ENCODE results near the gene FZR1.
"Not testable (repeated sequence)": the region's sequence is repeated elsewhere in the genome, so short reads cannot be mapped to it uniquely, and the experiment has no call there.

FZR1 gene

DNA sequence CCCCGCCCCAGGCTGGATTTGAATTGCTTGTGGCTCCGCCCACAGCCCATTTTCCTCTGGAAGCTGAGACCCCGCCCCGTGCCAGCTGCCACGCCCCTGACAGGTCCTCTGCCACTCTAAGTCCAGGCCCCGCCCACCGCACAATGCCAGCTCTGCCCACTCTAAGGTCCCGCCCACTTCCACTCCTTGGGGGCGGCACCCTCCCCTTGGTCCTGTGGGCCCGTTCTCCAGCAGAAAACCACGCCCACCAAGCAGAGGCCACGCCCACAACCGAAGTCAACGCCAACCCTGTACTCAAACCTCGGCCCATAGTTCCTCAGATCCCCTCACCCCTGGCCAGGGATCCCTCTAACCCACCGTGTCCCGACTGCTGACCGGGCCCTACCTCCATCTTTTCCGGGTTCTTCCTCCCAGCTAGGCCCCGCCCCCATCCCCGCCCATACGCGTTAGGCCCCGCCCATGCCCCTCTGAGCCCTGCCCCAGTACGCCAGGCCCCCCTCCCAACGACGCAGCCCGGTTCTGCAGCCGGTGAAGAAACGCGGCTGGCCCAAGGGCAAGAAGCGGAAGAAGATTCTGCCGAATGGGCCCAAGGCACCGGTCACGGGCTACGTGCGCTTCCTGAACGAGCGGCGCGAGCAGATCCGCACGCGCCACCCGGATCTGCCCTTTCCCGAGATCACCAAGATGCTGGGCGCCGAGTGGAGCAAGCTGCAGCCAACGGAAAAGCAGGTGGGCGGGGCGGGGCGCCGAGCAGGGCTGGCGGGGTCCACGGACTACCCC is 67.9 kb downstream of the FZR1 start:
- DNase-seq (ENCODE audit: low spot score), result peak; percentile 88

DNA sequence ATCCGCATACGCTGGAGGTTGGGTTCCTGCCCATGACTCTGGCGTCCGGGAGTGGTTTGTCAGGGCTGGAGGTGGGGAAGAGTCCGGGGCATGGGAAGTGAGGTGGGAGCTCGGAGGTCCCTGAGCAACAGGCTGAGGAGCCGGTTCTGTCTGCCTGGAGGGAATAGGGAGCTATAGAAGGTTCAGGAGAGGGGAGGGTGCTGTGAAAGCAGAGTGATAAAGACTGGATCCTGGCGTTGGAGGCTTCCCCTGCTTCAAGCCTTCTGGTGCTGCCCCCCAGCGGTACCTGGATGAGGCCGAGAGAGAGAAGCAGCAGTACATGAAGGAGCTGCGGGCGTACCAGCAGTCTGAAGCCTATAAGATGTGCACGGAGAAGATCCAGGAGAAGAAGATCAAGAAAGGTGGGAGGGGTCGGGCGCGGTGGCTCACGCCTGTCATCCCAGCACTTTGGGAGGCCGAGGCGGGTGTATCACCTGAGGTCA is 69.2 kb downstream of the FZR1 start:
- no peak for DNase-seq (ENCODE audit: low spot score)

GRCh38 chr19:3575949-3576673 is 70.0 kb downstream of the FZR1 start:
- no peak for DNase-seq (ENCODE audit: low spot score)

GRCh38 chr19:3576696-3577443 is 70.8 kb downstream of the FZR1 start:
- peak; percentile 62 for DNase-seq (ENCODE audit: low spot score)

- no peak for DNase-seq (ENCODE audit: low spot score)
Observed at GRCh38 chr19:3577723-3578344, 71.7 kb downstream of the FZR1 start.

- DNase-seq (ENCODE audit: low spot score), result no peak
Observed at GRCh38 chr19:3578390-3578789, 72.3 kb downstream of the FZR1 start.

- no peak for DNase-seq (ENCODE audit: low spot score)
Observed at GRCh38 chr19:3580156-3580934, 74.2 kb downstream of the FZR1 start.

DNA sequence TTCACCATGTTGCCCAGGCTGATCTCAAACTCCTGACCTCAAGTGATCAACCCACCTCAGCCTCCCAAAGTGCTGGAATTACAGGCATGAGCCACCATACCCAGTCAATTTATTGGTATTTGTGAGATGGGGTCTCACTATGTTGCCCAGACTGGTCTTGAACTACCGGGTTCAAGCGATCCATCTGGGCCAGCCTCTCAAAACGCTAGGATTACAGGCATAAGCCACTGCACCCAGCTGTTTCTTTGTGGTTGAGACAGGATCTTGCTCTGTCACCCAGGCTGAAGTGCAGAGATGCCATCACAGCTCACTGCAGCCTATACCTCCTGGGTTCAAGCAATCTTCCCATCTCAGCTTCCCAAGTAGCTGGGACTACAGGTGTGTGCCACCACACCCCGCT is 75.7 kb downstream of the FZR1 start:
- not testable (repeated sequence) for DNase-seq (ENCODE audit: low spot score)

DNA sequence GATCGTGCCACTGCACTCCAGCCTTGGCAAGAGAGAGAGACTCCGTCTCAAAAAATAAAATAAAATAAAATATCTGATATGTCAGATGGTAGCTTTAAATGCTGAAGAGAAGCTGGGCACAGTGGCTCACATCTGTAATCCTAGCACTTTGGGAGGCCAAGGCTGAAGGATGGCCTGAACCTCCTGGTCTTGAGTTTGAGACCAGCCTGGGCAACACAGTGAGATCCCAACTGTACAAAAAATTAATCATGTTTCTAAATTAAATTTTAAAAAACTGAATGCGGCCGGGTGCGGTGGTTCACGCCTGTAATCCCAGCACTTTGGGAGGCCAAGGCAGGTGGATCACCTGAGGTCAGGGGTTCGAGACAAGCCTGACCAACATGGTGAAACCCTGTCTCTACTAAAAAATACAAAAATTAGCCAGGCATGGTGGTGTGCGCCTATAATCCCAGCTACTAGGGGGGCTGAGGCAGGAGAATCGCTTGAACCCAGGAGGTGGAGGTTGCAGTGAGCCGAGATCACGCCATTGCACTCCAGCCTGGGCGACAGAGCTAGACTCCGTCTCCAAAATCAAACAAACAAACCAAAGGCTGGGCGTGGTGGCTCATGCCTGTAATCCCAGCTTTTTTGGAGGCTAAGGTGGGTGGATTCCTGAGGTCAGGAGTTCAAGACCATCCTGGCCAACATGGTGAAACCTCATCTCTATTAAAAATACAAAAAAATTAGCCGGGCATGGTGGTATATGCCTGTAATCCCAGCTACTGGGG is 78.1 kb downstream of the FZR1 start:
- DNase-seq (ENCODE audit: low spot score), result not testable (repeated sequence)

- DNase-seq (ENCODE audit: low spot score), result no peak
Observed at GRCh38 chr19:3585301-3586126, 79.4 kb downstream of the FZR1 start, which contains the start of gene GIPC3. GIPC3 (plus strand) TSS chr19:3585478; CDS start chr19:3585598, 120 bp downstream.

DNA sequence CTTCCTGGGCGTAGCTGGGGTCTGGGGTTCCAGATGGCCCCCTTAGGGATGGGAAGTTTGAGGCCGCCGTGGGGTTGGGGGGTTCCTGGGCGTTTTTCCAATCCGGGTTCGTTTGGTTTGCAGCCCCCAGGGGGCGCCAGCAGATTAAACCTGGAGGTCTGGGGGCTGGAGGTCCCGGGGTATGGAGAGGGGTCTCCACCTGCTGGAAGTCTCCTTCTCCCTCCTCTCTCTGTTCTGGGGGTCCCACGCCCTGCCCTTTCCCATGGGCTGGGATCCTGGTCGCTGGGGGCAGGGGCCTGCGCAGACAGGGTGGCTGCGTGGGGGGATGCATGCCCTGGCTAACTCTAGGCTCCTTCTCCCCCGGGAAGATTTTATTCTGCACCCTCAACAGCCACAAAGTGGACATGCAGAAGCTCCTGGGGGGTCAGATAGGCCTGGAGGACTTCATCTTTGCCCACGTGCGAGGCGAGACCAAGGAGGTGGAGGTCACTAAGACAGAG is 80.1 kb downstream of the FZR1 start:
- no peak for DNase-seq (ENCODE audit: low spot score)

GRCh38 chr19:3586707-3587346 is 80.7 kb downstream of the FZR1 start:
- DNase-seq (ENCODE audit: low spot score), result no peak
